Smooth muscle cell (in vitro differentiated cells): ENCODE data around the gene TMEM132D. TPM values are rescaled to one million over a fixed set of nuclear protein-coding genes. Genes with fewer than 3 reads are reported as not detected.

ENCODE experiments used
- DNase-seq: peaks from one replicate; lab custom pipeline; 2025; ENCODE audit not compliant: unreplicated experiment; lab: John Stamatoyannopoulos, UW
- H2AFZ ChIP-seq: fragments of 200-600 bp; sonication (generic); 2 replicates; pipeline ENCODE4 v1.6.0; 2016; ENCODE audit warnings: antibody characterized with exemption, low read depth, mild to moderate bottlenecking
- H3F3A ChIP-seq: fragments of 200-600 bp; sonication (generic); 2 replicates; pipeline ENCODE4 v1.6.0; 2017; ENCODE audit warnings: antibody characterized with exemption, low read depth
- H3K27ac ChIP-seq: fragments of 200-600 bp; sonication (generic); 2 replicates; pipeline ENCODE4 v1.5.1; 2016; ENCODE audit warnings: low read depth, mild to moderate bottlenecking
- H3K27me3 ChIP-seq: fragments of 200-600 bp; sonication (generic); 2 replicates; pipeline ENCODE4 v1.6.1; 2016; ENCODE audit warnings: low read depth, mild to moderate bottlenecking
- H3K36me3 ChIP-seq: fragments of 200-600 bp; sonication (generic); 2 replicates; pipeline ENCODE4 v1.5.1; 2016; ENCODE audit warnings: low read depth
- H3K4me1 ChIP-seq: fragments of 200-600 bp; sonication (generic); 2 replicates; pipeline ENCODE4 v1.5.1; 2016; ENCODE audit warnings: low read depth
- H3K4me2 ChIP-seq: fragments of 200-600 bp; sonication (generic); 2 replicates; pipeline ENCODE4 v1.6.0; 2016; ENCODE audit warnings: mild to moderate bottlenecking
- H3K4me3 ChIP-seq: fragments of 200-600 bp; sonication (generic); 2 replicates; pipeline ENCODE4 v1.5.1; 2016; ENCODE audit warnings: mild to moderate bottlenecking
- H3K79me2 ChIP-seq: fragments of 200-600 bp; sonication (generic); 2 replicates; pipeline ENCODE4 v1.6.0; 2016; ENCODE audit warnings: low read depth, mild to moderate bottlenecking
- H3K9ac ChIP-seq: fragments of 200-600 bp; sonication (generic); 2 replicates; pipeline ENCODE4 v1.6.0; 2016; ENCODE audit warnings: low read depth
- H3K9me3 ChIP-seq: fragments of 200-600 bp; sonication (generic); replicated peaks from 2 replicates; pipeline ENCODE4 v1.5.1; 2016; ENCODE audit warnings: low read depth
- H4K20me1 ChIP-seq: fragments of 200-600 bp; sonication (generic); 2 replicates; pipeline ENCODE4 v1.6.0; 2016; ENCODE audit warnings: low read depth
- CTCF ChIP-seq: fragments of 200-600 bp; sonication (generic); IDR thresholded peaks from 2 replicates; pipeline ENCODE4 v1.5.1; 2017; ENCODE audit warnings: borderline replicate concordance, mild to moderate bottlenecking, antibody characterized with exemption; ENCODE audit not compliant: insufficient read depth, poor library complexity, severe bottlenecking
- WGBS: methylation state at CpG from one replicate; pipeline ENCODE4 v1.1.7; 2016; ENCODE audit warnings: low lambda C conversion rate; 5-methylcytosine and 5-hydroxymethylcytosine counted together
- polyA plus RNA-seq: library from polyadenylated mRNA; unstranded; fragments of >200 nt; fragmentation: Nextera tagmentation; extraction: Ambion mirVana; gene quantifications from 2 replicates; pipeline ENCODE4 v1.2.1, GENCODE V29; 2016
- total RNA-seq: library from RNA; depleted of rRNA; stranded (reverse); fragments of >200 nt; gene quantifications from 2 replicates; pipeline ENCODE4 v1.2.3, GENCODE V29; 2014

TMEM132D gene
- total and polyA plus RNA-seq, 2 experiments from 2014 or later: not detected

GRCh38 chr12:129665414-129665813 is 238.4 kb downstream of the TMEM132D start:
- no peak for DNase-seq
- H3K4me1 ChIP-seq: no peaks in the 10 kb centered on the region
- no peaks in the 10 kb centered on the region for H3K9me3 ChIP-seq
- no peaks in the 10 kb centered on the region for H3K36me3 ChIP-seq
- WGBS: 79% methylated on average over 6 of the region's 6 CpGs
- no peaks in the 10 kb centered on the region for H3K27me3 ChIP-seq
- no peaks in the 10 kb centered on the region for H4K20me1 ChIP-seq
- no peak overlapping the region for H3K4me3 ChIP-seq
- H3K79me2 ChIP-seq: no peaks in the 10 kb centered on the region
- no peak overlapping the region for H2AFZ ChIP-seq
- no peak for TF ChIP-seq CTCF
- no peak overlapping the region for H3K27ac ChIP-seq
- no peak overlapping the region for H3K4me2 ChIP-seq
- H3K9ac ChIP-seq: no peak overlapping the region
- no peaks in the 10 kb centered on the region for H3F3A ChIP-seq

GRCh38 chr12:129662234-129662633 is 241.6 kb downstream of the TMEM132D start:
- no peak for DNase-seq
- Histone ChIP-seq H3K79me2 (no peaks in the 10 kb centered on the region), H4K20me1 (no peaks in the 10 kb centered on the region), H3K27me3 (no peaks in the 10 kb centered on the region), H3F3A (no peaks in the 10 kb centered on the region), H2AFZ (no peak overlapping the region), H3K36me3 (no peaks in the 10 kb centered on the region), H3K4me2 (no peak overlapping the region), H3K4me3 (no peak overlapping the region), H3K4me1 (peaks cover 7% of the 10 kb centered on the region), H3K9ac (no peak overlapping the region), H3K9me3 (no peaks in the 10 kb centered on the region), H3K27ac (no peak overlapping the region)
- TF ChIP-seq CTCF: no peak
- WGBS: 90% methylated on average over 9 of the region's 9 CpGs

GRCh38 chr12:129660946-129661345 is 242.9 kb downstream of the TMEM132D start:
- peaks cover 7% of the 10 kb centered on the region for H3K4me1 ChIP-seq
- H3K4me3 ChIP-seq: no peak overlapping the region
- no peaks in the 10 kb centered on the region for H3K9me3 ChIP-seq
- no peaks in the 10 kb centered on the region for H3K79me2 ChIP-seq
- no peak overlapping the region for H3K27ac ChIP-seq
- H3K4me2 ChIP-seq: no peak overlapping the region
- no peak overlapping the region for H3K9ac ChIP-seq
- H3F3A ChIP-seq: no peaks in the 10 kb centered on the region
- H3K36me3 ChIP-seq: no peaks in the 10 kb centered on the region
- TF ChIP-seq CTCF: no peak
- no peak overlapping the region for H2AFZ ChIP-seq
- no peaks in the 10 kb centered on the region for H4K20me1 ChIP-seq
- no peak for DNase-seq
- 65% methylated on average over 7 of the region's 7 CpGs for WGBS
- peaks cover 1% of the 10 kb centered on the region for H3K27me3 ChIP-seq

GRCh38 chr12:129659961-129660622 is 243.7 kb downstream of the TMEM132D start:
- WGBS: 88% methylated on average over 9 of the region's 9 CpGs
- H3F3A ChIP-seq: no peaks in the 10 kb centered on the region
- H3K9ac ChIP-seq: no peak overlapping the region
- H3K4me1 ChIP-seq: peaks cover 7% of the 10 kb centered on the region
- H3K79me2 ChIP-seq: no peaks in the 10 kb centered on the region
- H4K20me1 ChIP-seq: no peaks in the 10 kb centered on the region
- TF ChIP-seq CTCF: no peak
- no peak overlapping the region for H2AFZ ChIP-seq
- no peak for DNase-seq
- no peak overlapping the region for H3K27ac ChIP-seq
- no peak overlapping the region for H3K4me2 ChIP-seq
- H3K36me3 ChIP-seq: no peaks in the 10 kb centered on the region
- H3K9me3 ChIP-seq: no peaks in the 10 kb centered on the region
- peaks cover 3% of the 10 kb centered on the region for H3K27me3 ChIP-seq
- H3K4me3 ChIP-seq: no peak overlapping the region
